ENCODE data around the gene C17orf67.

- TF ChIP-seq ATF3 (IDR thresholded peaks at IDR 0.05) (no peak), ATF3 (CRISPR knock-in tag; conservative IDR thresholded peaks at IDR 0.05) (no peak), CBX3 (IDR thresholded peaks at IDR 0.05; ENCODE audit: borderline replicate concordance in 1 of 2, low read length in 2 of 2) (no peak), CEBPZ (IDR thresholded peaks at IDR 0.05; ENCODE audit: borderline replicate concordance, low read depth, low read length) (no peak), GATAD2B (IDR thresholded peaks at IDR 0.05; ENCODE audit: borderline replicate concordance) (no peak), HMBOX1 (IDR thresholded peaks at IDR 0.05) (no peak), DPF2 (IDR thresholded peaks at IDR 0.05) (no peak), BRCA1 (IDR thresholded peaks at IDR 0.05) (no peak), BRCA1 (CRISPR knock-in tag; IDR thresholded peaks at IDR 0.05) (no peak), ZBTB33 (CRISPR knock-in tag; IDR thresholded peaks at IDR 0.05) (no peak)
Measured at GRCh38 chr17:56742601-56743000, 91.1 kb downstream of the C17orf67 start.

Data from K562 (cell line).